C1 segment of cervical spinal cord (tissue), 14 donors: ENCODE measurements around the gene P2RY11.

Experiments used
- DNase-seq, 14 donors: peaks; one replicate each; lab custom pipeline; 2025; lab: John Stamatoyannopoulos, UW

P2RY11 gene

GRCh38 chr19:10113964-10114650 is 2.6 kb downstream of the P2RY11 start:
- DNase-seq: no peak

GRCh38 chr19:10114651-10115391 is 3.3 kb downstream of the P2RY11 start:
- DNase-seq: no peak

GRCh38 chr19:10115392-10116084 is 4.0 kb downstream of the P2RY11 start:
- DNase-seq: no peak

DNA sequence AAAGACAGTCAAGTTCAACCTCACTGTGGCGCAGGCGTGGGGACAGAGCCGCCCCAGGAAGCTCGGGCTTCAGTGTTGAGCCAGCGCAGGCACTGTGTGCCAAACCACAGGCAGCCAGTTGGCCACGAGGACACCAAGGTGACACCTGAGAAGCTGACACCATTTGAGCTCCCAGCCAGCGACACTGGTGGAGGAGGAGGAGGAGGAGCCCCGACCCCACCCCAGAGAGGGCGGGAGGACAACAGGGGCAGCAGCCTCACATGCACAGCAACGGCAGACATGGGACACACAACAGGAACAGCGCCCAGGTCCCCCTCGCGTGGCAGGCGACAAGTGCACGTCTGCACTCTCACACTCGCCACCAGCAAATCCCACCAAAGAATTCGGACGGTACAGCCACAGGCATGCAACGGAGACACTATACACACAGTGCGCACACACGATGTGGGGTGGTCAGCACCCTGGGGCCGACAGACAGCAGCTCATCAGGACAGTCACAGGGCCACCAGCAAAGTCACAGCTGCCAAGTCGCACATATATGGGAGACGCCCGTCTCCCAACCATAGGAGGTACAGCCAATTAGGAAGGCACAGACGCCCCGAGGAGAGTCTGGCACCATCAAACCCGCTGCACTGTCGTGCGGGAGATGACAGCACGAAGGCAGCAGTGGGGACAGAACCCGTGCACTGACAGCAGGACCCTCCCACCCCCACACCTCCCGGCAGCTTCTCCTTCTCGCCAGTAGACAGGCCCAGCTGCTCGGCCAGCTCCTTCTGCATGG is 4.8 kb downstream of the P2RY11 start:
- no peak for DNase-seq

- no peak for DNase-seq
These were observed 5.5 kb downstream of the P2RY11 start for GRCh38 chr19:10116866-10117616.

GRCh38 chr19:10118960-10119359 is 7.5 kb downstream of the P2RY11 start:
- DNase-seq: no peak

DNA sequence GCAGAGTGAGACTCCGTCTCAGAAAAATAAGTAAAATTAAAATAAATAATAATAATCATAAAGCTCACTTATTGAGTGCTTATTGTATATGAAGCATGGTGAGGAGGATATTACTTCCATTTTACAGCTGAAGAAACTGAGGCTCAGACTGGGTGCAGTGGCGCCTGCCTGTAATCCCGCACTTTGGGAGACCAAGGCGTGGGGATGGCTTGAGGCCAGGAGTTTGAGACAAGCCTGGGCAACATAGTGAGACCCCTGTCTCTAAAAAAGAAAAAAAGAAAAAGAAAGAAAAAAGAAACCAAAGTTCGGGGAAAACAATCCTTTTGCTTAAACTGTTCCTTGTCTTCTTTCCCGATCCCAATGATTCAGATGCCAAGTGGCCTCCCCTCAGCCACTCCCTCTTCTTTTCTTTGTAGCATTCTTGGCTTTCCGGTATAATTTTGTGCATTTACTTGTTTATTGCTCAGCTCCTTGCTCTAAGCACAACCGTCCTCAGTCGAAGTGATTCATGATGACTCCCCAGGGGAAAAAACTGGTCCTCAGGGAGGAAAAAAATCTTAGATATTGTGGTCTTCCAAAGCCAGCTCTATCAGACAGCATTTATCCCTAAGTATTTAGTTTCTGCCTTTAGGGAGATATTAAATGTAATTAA is 9.2 kb downstream of the P2RY11 start:
- no peak for DNase-seq

- DNase-seq: no peak
These were observed 10.6 kb downstream of the P2RY11 start for GRCh38 chr19:10122045-10122444.

DNA sequence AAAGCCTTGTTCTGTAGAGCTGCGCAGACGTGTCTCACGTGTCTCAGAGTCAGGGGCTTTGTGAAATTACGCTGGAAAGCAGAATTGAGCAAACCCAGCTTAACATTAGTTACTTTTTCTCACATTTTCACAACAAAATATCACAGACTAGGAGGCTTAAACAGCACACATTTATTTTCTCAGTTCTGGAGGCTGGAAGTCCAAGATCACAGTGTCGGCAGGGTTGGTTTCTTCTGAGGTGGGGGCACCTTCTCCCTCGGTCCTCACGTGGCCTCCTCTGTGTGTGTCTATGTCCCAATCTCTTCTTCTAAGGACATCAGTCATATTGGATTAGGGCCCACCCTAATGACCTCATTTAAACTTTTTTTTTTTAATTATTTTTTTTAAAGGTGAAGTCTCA is 12.9 kb downstream of the P2RY11 start:
- no peak for DNase-seq

DNA sequence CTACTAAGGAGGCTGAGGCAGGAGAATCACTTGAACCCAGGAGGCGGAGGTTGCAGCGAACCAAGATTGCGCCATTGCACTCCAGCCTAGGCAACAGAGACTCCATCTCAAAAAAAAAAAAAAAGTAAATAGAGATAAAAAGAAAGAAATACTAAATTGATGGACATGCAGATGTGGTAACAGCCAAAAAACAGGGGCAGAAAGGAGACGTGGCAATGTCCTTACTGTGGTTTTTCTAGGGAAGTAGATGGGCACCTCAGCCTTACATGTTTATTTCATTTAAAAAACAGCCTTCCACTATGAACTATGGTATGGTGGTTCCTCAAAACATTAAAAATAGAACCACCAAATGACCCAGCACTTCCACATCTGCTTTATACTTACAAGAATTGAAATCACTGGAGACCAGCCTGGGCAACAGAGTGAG is 14.7 kb downstream of the P2RY11 start:
- DNase-seq: no peak

GRCh38 chr19:10132905-10133304 is 21.4 kb downstream of the P2RY11 start:
- no peak for DNase-seq

GRCh38 chr19:10133596-10133995 is 22.1 kb downstream of the P2RY11 start:
- no peak for DNase-seq

GRCh38 chr19:10134040-10134439 is 22.5 kb downstream of the P2RY11 start:
- no peak for DNase-seq

GRCh38 chr19:10135551-10136334 is 24.2 kb downstream of the P2RY11 start:
- DNase-seq: no peak

DNA sequence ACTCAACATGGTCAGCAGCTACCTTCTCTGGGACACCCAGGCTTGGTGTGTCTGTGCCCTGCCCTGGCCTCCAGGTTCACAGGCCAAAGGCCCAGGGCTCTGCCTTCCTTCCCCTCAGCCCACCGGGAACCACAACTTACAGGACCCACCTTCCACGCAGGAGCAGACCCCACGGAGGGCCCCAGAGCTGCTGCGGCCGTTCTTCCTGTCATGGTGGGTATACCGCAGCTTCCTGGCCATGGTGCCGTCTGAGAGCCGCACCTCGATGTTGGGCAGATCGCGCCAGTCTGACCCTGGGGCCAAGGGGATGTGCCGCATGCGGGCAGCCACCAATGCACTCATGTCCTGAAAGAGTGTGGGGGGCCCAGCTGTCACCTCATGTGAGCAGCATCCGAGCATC is 25.4 kb downstream of the P2RY11 start:
- DNase-seq: no peak

DNA sequence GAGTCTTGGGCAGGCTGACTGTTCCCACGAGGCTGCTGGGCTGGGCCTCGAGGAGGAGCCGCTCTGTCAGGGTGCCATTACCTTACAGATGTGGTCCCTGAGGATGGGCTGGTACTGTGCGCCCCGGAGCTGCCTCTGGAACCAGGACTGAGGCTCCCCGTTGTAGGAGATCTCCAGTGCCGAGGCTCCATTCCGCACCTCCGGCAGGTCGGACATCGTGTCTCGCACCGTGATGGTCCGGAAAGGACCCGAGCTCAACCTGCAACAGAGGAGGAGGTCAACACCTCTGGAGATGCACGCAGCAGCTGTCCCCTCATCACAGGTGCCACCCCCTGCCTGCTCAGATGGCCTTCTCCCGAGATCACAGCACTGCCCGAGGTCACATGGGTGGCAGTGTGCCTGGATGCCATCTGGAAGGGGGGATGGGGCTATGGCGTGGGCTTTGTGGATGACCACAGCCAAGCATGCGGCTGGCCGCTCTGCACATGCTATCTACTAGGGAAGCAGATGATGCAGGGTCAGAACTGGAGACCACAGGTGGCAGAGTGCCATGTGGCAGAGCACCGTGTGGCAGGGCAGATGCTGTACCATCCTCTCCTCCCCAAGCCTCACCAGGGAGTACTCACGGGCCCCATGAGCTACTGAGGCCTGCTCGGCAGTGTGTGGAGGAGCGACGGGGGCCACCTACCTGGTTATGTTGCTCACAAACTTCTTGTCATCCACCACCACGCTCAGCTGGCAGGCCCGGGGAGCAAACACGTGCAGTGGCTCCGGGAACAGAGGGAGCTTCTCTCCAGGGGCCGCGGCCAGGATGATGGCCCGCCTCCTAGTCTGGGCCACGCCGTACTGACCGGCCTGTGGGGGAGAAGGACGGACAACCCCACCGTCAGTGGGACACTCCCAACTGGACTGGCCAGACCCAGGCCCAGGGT is 26.5 kb downstream of the P2RY11 start:
- DNase-seq: peak in 12 of 14 donors; percentile 1 to 83 (median 24)

GRCh38 chr19:10138879-10139795 is 27.6 kb downstream of the P2RY11 start:
- no peak for DNase-seq

GRCh38 chr19:10139952-10140351 is 28.5 kb downstream of the P2RY11 start:
- no peak for DNase-seq
